PC-9 (cell line): ENCODE results near the gene MORC2. TPM values are rescaled to one million over a fixed set of nuclear protein-coding genes. Genes with fewer than 3 reads are reported as not detected.

ENCODE experiments used
- BruUV-seq: library from RNA; stranded (reverse); fragments of 400-500 nt; replicated peaks from 2 replicates; lab custom pipeline; 2021; lab: Mats Ljungman, UMichigan
- CTCF ChIA-PET: fragments of 300-600 bp; sonication (Branson Sonifier 250); formaldehyde crosslinking; loops from one replicate; lab custom pipeline; 2022; ENCODE audit warnings: antibody characterized with exemption; lab: Charles Lee
- POLR2A ChIA-PET: fragments of 300-600 bp; sonication (Branson Sonifier 250); formaldehyde crosslinking; loops from one replicate; lab custom pipeline; 2022; ENCODE audit warnings: antibody characterized with exemption; ENCODE audit not compliant: unreplicated experiment; lab: Charles Lee
- DNase-seq, 2 experiments: peaks; one replicate each; pipeline versions ENCODE4 v3.0.0 to v3.0.0-alpha.2; 2015 to 2022; ENCODE audit warnings: mixed read lengths in 1 of 2
- H2AFZ ChIP-seq: fragments of 200-600 bp; sonication (generic); 2 replicates; pipeline ENCODE4 v1.8.1; 2017; ENCODE audit warnings: antibody characterized with exemption
- H3F3A ChIP-seq: fragments of 200-600 bp; sonication (generic); 2 replicates; pipeline ENCODE4 v1.8.1; 2017; ENCODE audit warnings: antibody characterized with exemption, mild to moderate bottlenecking, low read depth; ENCODE audit not compliant: insufficient read depth
- H3K27ac ChIP-seq: fragments of 200-600 bp; sonication (generic); 2 replicates; pipeline ENCODE4 v1.6.1; 2016; ENCODE audit warnings: mixed run types
- H3K27me3 ChIP-seq: fragments of 200-600 bp; sonication (generic); 2 replicates; pipeline ENCODE4 v1.6.1; 2016; ENCODE audit warnings: low read depth, mixed run types; ENCODE audit not compliant: insufficient read depth
- H3K36me3 ChIP-seq: fragments of 200-600 bp; sonication (generic); 2 replicates; pipeline ENCODE4 v1.6.1; 2016; ENCODE audit warnings: low read depth, mixed run types
- H3K4me1 ChIP-seq: fragments of 200-600 bp; sonication (generic); replicated peaks from 2 replicates; pipeline ENCODE4 v1.6.1; 2016; ENCODE audit warnings: mixed run types; ENCODE audit not compliant: insufficient read depth
- H3K4me2 ChIP-seq: fragments of 200-600 bp; sonication (generic); 2 replicates; pipeline ENCODE4 v1.6.1; 2017; ENCODE audit warnings: mixed run types
- H3K4me3 ChIP-seq: fragments of 200-600 bp; sonication (generic); 2 replicates; pipeline ENCODE4 v1.6.1; 2016; ENCODE audit warnings: mixed run types
- H3K79me2 ChIP-seq: fragments of 200-600 bp; sonication (generic); 2 replicates; pipeline ENCODE4 v1.6.1; 2017; ENCODE audit warnings: low read depth, mixed run types
- H3K9me2 ChIP-seq: fragments of 200-600 bp; sonication (generic); 2 replicates; pipeline ENCODE4 v1.8.1; 2017; ENCODE audit warnings: mild to moderate bottlenecking; ENCODE audit not compliant: insufficient read depth
- H3K9me3 ChIP-seq: fragments of 200-600 bp; sonication (generic); 2 replicates; pipeline ENCODE4 v1.8.1; 2016; ENCODE audit warnings: low read depth; ENCODE audit not compliant: insufficient read depth
- H4K20me1 ChIP-seq: fragments of 200-600 bp; sonication (generic); 2 replicates; pipeline ENCODE4 v1.8.1; 2017; ENCODE audit not compliant: insufficient read depth
- CTCF ChIP-seq: fragments of 200-600 bp; sonication (generic); conservative IDR thresholded peaks from 2 replicates; pipeline ENCODE4 v1.6.1; 2017; ENCODE audit warnings: mixed run types, antibody characterized with exemption, mild to moderate bottlenecking, moderate library complexity
- EZH2 ChIP-seq: fragments of 200-600 bp; sonication (generic); IDR thresholded peaks from 2 replicates; pipeline ENCODE4 v1.8.0; 2017; ENCODE audit warnings: antibody characterized with exemption, low read depth
- intact Hi-C: fragments of 100-400 bp; cut with micrococcal nuclease; formaldehyde crosslinking; loops from one replicate; pipeline ENCODE4 v1.10.0; 2022; ENCODE audit not compliant: unreplicated experiment
- total RNA-seq: library from RNA; stranded (reverse); gene quantifications from 2 replicates; pipeline ENCODE4 v1.2.3, GENCODE V29; 2021

Gene MORC2
- total RNA-seq, 1 experiment from 2014 or later = 39.8 TPM

- no peaks in the 10 kb centered on the region for H3K79me2 ChIP-seq
- no peaks in the 10 kb centered on the region for H3K4me1 ChIP-seq
- TF ChIP-seq CTCF (no peak), EZH2 (no peak)
- no peak overlapping the region for H3K4me2 ChIP-seq
- DNase-seq = no peak
- no TSS peak for BruUV-seq
- peaks cover 53% of the 10 kb centered on the region for H3K36me3 ChIP-seq
- H3K27ac ChIP-seq = no peak overlapping the region
- ChIA-PET CTCF (no interaction called here), POLR2A (no interaction called here)
- H3K27me3 ChIP-seq = no peaks in the 10 kb centered on the region
- no peaks in the 10 kb centered on the region for H3K9me2 ChIP-seq
- H2AFZ ChIP-seq = no peak overlapping the region
- H3K4me3 ChIP-seq = no peak overlapping the region
- H3K9me3 ChIP-seq = no peaks in the 10 kb centered on the region
- intact Hi-C loops = loop anchor here (2.0 to 5.0 kb wide), 3 partner anchors 136 to 286 kb away; partner anchors contain the start of gene SMTN
- H4K20me1 ChIP-seq = no peaks in the 10 kb centered on the region
- H3F3A ChIP-seq = no peaks in the 10 kb centered on the region
Observed at GRCh38 chr22:30946354-30946753, 22.2 kb downstream of the MORC2 start.

DNA sequence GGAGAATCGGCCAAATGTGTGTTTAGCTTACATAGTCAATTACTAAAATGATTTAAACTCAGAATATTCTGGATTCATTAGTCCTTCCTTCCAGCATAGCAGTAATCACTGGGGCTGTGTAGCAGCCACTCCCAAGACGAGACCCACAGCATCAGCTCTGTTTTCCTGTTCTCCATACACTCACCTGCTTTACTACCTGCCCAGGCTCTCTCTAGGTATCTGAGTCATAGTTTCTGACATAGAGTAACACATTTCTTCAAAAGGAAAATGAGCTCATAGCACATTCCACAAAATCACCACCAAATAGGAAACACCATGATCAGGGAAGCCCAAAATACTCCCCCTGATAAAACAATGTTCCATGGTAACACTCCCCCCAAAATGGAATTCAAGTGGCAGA lies 22.9 kb downstream of the MORC2 start:
- POLR2A ChIA-PET = no interaction called here
- intact Hi-C loops = loop anchor here (2.0 to 5.0 kb wide), 3 partner anchors 137 to 287 kb away; partner anchors contain the start of gene SMTN
- TF ChIP-seq EZH2 (no peak), CTCF (no peak)
- Histone ChIP-seq H3K9me3 (no peaks in the 10 kb centered on the region), H4K20me1 (no peaks in the 10 kb centered on the region), H3K27ac (no peak overlapping the region), H3K79me2 (no peaks in the 10 kb centered on the region), H2AFZ (no peak overlapping the region), H3K4me2 (no peak overlapping the region), H3K4me1 (no peaks in the 10 kb centered on the region), H3F3A (no peaks in the 10 kb centered on the region), H3K27me3 (no peaks in the 10 kb centered on the region), H3K36me3 (peaks cover 54% of the 10 kb centered on the region), H3K9me2 (no peaks in the 10 kb centered on the region), H3K4me3 (no peak overlapping the region)
- DNase-seq = no peak
- CTCF ChIA-PET = no interaction called here
- BruUV-seq = no TSS peak

GRCh38 chr22:30944986-30945385 lies 23.6 kb downstream of the MORC2 start:
- intact Hi-C loops = loop anchor here (5.0 kb wide), 2 partner anchors 137 to 287 kb away; partner anchors contain the start of gene SMTN
- no peak for TF ChIP-seq CTCF
- no peak for TF ChIP-seq EZH2
- CTCF ChIA-PET = no interaction called here

More at GRCh38 chr22:30944986-30945385, 23.6 kb downstream of the MORC2 start:
- Histone ChIP-seq H3K4me1 (no peaks in the 10 kb centered on the region), H4K20me1 (no peaks in the 10 kb centered on the region), H3K4me3 (no peak overlapping the region), H3K27me3 (no peaks in the 10 kb centered on the region), H3F3A (no peaks in the 10 kb centered on the region), H3K79me2 (no peaks in the 10 kb centered on the region), H3K9me2 (no peaks in the 10 kb centered on the region), H2AFZ (no peak overlapping the region), H3K4me2 (no peak overlapping the region), H3K9me3 (no peaks in the 10 kb centered on the region), H3K27ac (no peak overlapping the region), H3K36me3 (peaks cover 58% of the 10 kb centered on the region)
- BruUV-seq = no TSS peak
- POLR2A ChIA-PET = no interaction called here
- DNase-seq = no peak
